Fibroblast of skin of right quadriceps (primary cell): Measurements from ENCODE around the gene HSPA12A.

Experiments used
- DNase-seq: peaks from one replicate; pipeline ENCODE4 v3.0.0-alpha.2; 2013

The HSPA12A gene

GRCh38 chr10:116663342-116663741 lies 79.0 kb downstream of the HSPA12A start:
- DNase-seq: no peak

- no peak for DNase-seq
These were observed 81.5 kb downstream of the HSPA12A start for GRCh38 chr10:116660860-116661259.

GRCh38 chr10:116659049-116659670 lies 83.2 kb downstream of the HSPA12A start:
- no peak for DNase-seq

GRCh38 chr10:116657863-116658551 lies 84.4 kb downstream of the HSPA12A start:
- no peak for DNase-seq

GRCh38 chr10:116656044-116656443 lies 86.3 kb downstream of the HSPA12A start:
- no peak for DNase-seq

- DNase-seq: no peak
These were observed 86.8 kb downstream of the HSPA12A start for GRCh38 chr10:116655568-116655967.

GRCh38 chr10:116654816-116655215 lies 87.5 kb downstream of the HSPA12A start:
- no peak for DNase-seq

GRCh38 chr10:116653885-116654284 lies 88.5 kb downstream of the HSPA12A start:
- no peak for DNase-seq

GRCh38 chr10:116648903-116649302 lies 93.5 kb downstream of the HSPA12A start:
- DNase-seq: no peak

- no peak for DNase-seq
These were observed 95.9 kb downstream of the HSPA12A start for GRCh38 chr10:116646502-116646901.

GRCh38 chr10:116637830-116638229 lies 104.5 kb downstream of the HSPA12A start:
- no peak for DNase-seq

GRCh38 chr10:116636976-116637375 lies 105.4 kb downstream of the HSPA12A start:
- DNase-seq: no peak

- no peak for DNase-seq
These were observed 106.0 kb downstream of the HSPA12A start for GRCh38 chr10:116636385-116636784.

- no peak for DNase-seq
These were observed 108.0 kb downstream of the HSPA12A start for GRCh38 chr10:116634126-116634975.

- DNase-seq: no peak
These were observed 109.2 kb downstream of the HSPA12A start for GRCh38 chr10:116633216-116633600.

- no peak for DNase-seq
These were observed 109.7 kb downstream of the HSPA12A start for GRCh38 chr10:116632596-116633215.

- DNase-seq: no peak
These were observed 110.5 kb downstream of the HSPA12A start for GRCh38 chr10:116631871-116632295.

- DNase-seq: no peak
These were observed 112.3 kb downstream of the HSPA12A start for GRCh38 chr10:116630020-116630419.

GRCh38 chr10:116629340-116629739 lies 113.0 kb downstream of the HSPA12A start:
- no peak for DNase-seq

- no peak for DNase-seq
These were observed 114.9 kb downstream of the HSPA12A start for GRCh38 chr10:116627386-116627933.

GRCh38 chr10:116626815-116627214 lies 115.6 kb downstream of the HSPA12A start:
- DNase-seq: no peak

- DNase-seq: no peak
These were observed 116.5 kb downstream of the HSPA12A start for GRCh38 chr10:116625845-116626244.
